ENCODE measurements around the gene TSPEAR. TPM values are rescaled to one million over a fixed set of nuclear protein-coding genes. Genes with fewer than 3 reads are reported as not detected.

TSPEAR gene
- total RNA-seq, 4 donors from 2014 or later = 0.18 to 0.69 (median 0.51) TPM; not detected in 1

- Histone ChIP-seq H3K9me3 (no peaks in the 10 kb centered on the region), H3K4me3 (no peak overlapping the region), H3K27me3 (no peaks in the 10 kb centered on the region), H3K36me3 (no peaks in the 10 kb centered on the region), H3K27ac (no peak overlapping the region), H3K4me1 (peaks cover 0 to 3% of the 10 kb centered on the region in 2 donors)
- DNase-seq = no peak
- intact Hi-C loops (cut with DNase I; ENCODE audit: low total_unique reads) = no loop called here
- TF ChIP-seq CTCF (IDR thresholded peaks at IDR 0.05) = no peak
- TF ChIP-seq POLR2A (IDR thresholded peaks at IDR 0.05) = no peak
Measured at GRCh38 chr21:44454058-44454457, 257.3 kb downstream of the TSPEAR start.

- H3K27ac ChIP-seq = no peak overlapping the region
- H3K4me1 ChIP-seq = peaks cover 0 to 3% of the 10 kb centered on the region in 2 donors
- no peak for TF ChIP-seq CTCF (IDR thresholded peaks at IDR 0.05)
- no peak for TF ChIP-seq POLR2A (IDR thresholded peaks at IDR 0.05)
- no peaks in the 10 kb centered on the region for H3K9me3 ChIP-seq
- no peak for DNase-seq
- H3K4me3 ChIP-seq = no peak overlapping the region
- intact Hi-C loops (cut with DNase I; ENCODE audit: low total_unique reads) = no loop called here
- H3K36me3 ChIP-seq = no peaks in the 10 kb centered on the region
- H3K27me3 ChIP-seq = no peaks in the 10 kb centered on the region
Measured at GRCh38 chr21:44453120-44453519, 258.3 kb downstream of the TSPEAR start.

GRCh38 chr21:44450999-44451398 lies 260.4 kb downstream of the TSPEAR start:
- no peak for DNase-seq
- peaks cover 0 to 4% of the 10 kb centered on the region in 2 donors for H3K27me3 ChIP-seq
- no peaks in the 10 kb centered on the region for H3K9me3 ChIP-seq
- H3K4me3 ChIP-seq = no peak overlapping the region
- no peaks in the 10 kb centered on the region for H3K36me3 ChIP-seq
- H3K4me1 ChIP-seq = peaks cover 0 to 2% of the 10 kb centered on the region in 2 donors
- H3K27ac ChIP-seq = no peak overlapping the region
- no peak for TF ChIP-seq CTCF (IDR thresholded peaks at IDR 0.05)
- TF ChIP-seq POLR2A (IDR thresholded peaks at IDR 0.05) = no peak
- intact Hi-C loops (cut with DNase I; ENCODE audit: low total_unique reads) = no loop called here

- TF ChIP-seq POLR2A (IDR thresholded peaks at IDR 0.05) = no peak
- TF ChIP-seq CTCF (IDR thresholded peaks at IDR 0.05) = no peak
- DNase-seq = no peak
- intact Hi-C loops (cut with DNase I; ENCODE audit: low total_unique reads) = no loop called here
Measured at GRCh38 chr21:44450402-44450801, 261.0 kb downstream of the TSPEAR start.

GRCh38 chr21:44449473-44450363 lies 261.7 kb downstream of the TSPEAR start:
- no peaks in the 10 kb centered on the region for H3K4me1 ChIP-seq
- H3K4me3 ChIP-seq = no peak overlapping the region
- H3K36me3 ChIP-seq = no peaks in the 10 kb centered on the region
- intact Hi-C loops (cut with DNase I; ENCODE audit: low total_unique reads) = no loop called here
- no peak for TF ChIP-seq CTCF (IDR thresholded peaks at IDR 0.05)
- TF ChIP-seq POLR2A (IDR thresholded peaks at IDR 0.05) = no peak
- DNase-seq = no peak
- H3K27me3 ChIP-seq = peaks cover 0 to 4% of the 10 kb centered on the region in 2 donors
- H3K27ac ChIP-seq = no peak overlapping the region
- no peaks in the 10 kb centered on the region for H3K9me3 ChIP-seq

More at GRCh38 chr21:44450402-44450801, 261.0 kb downstream of the TSPEAR start:
- Histone ChIP-seq H3K9me3 (no peaks in the 10 kb centered on the region), H3K4me1 (no peaks in the 10 kb centered on the region), H3K27me3 (peaks cover 0 to 4% of the 10 kb centered on the region in 2 donors), H3K4me3 (no peak overlapping the region), H3K27ac (no peak overlapping the region), H3K36me3 (no peaks in the 10 kb centered on the region)
